ENCODE results near the gene ING5. TPM values are rescaled to one million over a fixed set of nuclear protein-coding genes. Genes with fewer than 3 reads are reported as not detected.

The ING5 gene
- total RNA-seq, 1 donor from 2014 or later = 16.2 TPM

DNA sequence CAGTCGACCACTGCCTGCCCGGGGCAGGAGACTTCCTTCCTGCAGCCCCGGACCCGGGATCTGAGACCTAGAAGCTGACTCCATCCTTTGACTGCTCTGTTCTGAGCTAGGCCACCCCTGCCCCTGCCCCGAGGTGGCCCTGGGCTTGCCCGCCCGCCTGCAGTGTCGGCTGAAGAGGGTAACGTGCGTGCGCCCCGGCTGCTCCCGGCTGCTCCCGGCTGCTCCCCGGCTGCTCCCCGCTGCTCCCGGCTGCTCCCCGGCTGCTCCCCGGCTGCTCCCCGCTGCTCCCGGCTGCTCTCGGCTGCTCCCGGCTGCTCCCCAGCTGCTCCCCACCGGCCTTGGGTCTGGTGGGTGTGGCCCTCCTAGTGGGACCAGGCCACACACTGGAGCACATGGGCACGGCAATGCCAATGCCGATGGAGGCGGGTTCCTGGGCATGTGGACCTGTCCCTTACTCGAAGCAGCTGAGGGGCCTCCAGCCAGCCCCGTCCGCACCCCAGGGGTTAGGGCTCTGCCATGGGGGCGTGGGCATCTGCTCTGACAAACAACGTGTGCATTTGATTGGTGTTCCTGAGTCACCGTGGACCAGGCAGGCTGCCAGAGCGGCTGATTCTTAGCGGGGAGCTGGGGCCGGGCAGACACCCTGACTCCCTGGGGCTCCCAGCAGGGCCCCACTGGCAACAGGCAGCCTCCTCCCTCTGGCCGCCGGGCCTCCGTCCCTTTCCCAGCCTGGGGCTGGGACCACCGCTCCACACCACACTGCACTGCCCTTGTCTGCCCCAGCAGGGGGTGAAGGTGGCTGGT is 72.8 kb downstream of the ING5 start:
- DNase-seq (ENCODE audit: extremely low read depth, low read depth, low spot score) = no peak

DNA sequence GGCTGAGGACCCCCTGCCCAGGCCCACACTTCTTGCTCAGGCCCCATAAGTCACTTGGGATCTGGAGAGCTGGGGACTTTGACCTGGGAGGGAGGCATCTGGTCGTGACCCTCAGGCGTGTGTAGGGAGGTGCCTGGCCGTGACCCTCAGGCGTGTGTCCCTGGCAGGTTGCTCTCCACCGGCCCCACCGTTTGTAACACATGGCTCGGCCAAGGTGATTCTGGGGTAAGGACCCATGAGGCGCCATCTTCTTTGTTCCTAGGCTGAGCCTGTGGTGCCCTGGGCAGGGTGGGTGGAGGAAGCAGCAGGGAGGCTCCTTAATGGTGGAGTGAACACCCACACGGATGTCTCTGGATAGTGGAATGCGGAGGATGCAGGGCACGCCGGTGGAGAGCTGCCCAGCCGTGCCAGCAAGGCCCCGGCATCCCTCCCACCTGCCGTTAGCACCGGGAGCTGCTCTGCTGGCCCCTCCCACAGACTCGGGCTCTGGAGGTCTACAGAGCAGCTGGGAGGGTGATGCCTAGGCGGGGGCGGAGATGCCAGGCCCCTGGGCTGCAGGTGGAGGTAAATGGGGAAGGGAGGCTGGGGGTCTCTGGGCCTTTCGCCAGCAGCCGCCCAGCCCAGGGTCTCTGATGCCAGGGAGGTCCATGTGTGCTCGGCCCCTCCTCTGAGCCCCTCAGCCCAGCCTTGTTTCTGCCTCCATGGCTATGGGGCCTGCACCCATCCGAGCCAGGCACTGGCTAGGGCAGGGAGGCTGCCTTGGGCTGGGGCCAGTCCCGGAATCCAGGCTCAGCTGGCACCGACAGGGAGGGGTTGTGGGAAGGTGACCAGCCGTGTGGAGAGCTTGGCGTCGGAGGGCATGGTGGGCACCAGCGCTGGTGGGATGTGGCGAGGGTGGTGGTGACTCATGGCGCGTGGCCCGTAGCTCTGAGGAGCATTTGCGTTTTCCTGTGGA is 73.7 kb downstream of the ING5 start:
- DNase-seq (ENCODE audit: extremely low read depth, low read depth, low spot score) = no peak

DNA sequence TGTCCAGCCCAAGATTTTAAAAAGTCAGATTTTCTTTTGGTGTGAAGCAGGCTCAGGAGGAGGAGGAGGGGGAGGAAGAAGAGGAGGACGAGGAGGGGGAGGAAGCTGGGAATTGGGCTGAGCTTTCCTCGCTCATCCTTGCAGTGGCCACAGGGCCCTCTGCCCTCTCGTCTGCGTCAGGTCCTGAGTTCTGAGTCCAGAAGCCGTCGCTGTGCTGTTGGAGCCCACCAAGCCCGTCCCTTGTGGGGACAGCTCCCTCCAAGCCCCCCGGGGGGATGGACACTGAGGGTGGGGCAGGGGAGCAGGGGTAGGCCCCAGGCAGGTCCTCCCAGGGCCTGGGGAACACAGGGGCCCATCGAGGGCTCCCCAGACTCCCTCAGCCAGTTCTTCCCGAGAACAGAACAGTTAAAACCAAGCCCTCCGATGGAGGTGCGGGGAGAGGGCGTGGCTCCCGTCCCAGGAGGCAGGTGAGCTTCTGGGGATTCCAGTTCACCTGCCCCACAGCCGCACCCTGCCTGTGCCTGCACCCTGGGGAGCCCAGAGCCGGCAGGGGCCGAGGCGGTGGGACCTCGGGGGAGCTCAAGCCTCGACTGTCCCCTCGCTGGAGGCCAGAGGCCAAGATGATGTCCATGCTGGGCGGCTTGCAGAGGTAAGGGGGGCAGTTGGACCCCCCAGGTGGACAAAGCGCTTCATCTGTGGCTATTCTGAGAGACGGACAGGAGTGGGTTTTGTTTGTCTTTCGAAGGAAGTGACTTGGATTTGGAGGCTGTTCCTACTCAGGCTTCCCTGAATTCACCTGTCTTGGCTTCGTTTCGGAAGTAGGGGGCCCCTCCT is 74.7 kb downstream of the ING5 start, which contains the start of gene GAL3ST2:
GAL3ST2 (plus strand) TSS at position 487 of the 834 bp plus-strand sequence; CDS start at position 621, 134 bp downstream.
- DNase-seq (ENCODE audit: extremely low read depth, low read depth, low spot score) = no peak

DNA sequence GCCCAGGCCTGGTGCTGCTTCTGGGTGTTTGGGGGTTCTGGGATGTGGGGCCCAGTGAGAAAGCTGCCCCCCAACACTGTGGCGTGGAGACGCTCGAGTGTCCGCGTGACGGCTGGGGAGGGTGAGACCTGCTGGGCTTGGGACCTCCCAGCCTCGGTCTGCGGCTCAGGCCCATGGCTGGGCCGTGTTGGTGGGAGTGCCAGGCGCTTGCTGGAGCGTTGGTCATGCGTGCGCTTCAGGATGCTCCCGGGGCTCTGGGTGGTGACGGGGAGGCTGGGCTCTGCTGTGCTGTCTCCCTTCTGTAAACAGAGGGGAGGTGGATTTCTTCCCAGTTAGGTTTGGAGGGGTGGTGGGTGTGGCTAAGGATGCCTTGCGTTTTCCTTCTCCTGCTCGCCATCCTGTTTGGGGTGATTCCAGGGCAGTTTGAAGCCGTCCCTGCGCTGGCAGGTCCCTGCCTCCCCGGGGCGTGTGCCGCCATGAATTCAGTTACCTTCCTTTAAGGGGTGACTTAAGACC is 75.4 kb downstream of the ING5 start:
- no peak for DNase-seq (ENCODE audit: extremely low read depth, low read depth, low spot score)

DNA sequence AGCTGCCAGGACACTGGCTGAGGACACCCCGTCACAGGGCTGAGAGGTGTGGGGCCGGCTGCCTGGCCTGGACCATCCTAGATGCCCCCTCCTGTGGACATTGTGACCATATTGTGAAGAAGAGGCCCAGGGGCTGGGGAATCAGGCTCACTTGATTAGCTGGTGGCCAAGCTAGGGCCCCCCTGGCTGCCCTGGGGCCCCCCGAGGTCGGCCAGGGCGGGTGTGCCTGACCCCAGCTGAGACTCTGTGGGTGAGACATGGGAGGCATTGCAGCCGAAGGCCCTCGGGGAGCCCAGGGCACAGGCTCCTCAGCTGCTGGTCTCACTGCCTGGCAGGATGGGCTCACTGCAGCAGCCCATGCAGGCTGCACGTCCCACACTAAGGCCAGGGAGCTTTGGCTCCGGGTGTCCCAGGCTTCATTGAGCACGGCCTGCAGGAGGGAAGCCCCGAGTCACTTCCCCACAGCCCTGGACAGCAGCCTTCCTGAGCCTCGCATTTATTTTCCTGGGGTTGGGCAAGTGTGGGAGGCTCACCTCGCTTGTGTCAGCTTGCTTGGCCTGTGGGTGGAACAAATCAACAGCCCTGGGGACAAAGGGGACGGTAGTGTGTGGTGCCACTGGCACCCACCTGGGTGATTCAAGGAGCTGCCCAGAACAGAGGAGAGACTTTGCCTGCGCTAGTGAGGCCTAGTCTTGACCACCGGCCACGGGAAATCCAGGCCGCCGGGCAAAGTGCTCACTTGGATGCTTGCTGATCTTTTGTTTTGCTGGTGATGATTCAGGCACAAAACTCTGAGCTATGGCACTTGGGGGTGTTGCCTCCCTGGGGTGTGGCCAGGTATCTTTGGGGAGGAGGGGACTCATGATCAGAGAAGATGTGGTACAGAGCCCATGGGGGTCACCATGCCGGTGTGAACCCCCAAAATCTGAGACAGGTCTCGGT is 76.1 kb downstream of the ING5 start:
- no peak for DNase-seq (ENCODE audit: extremely low read depth, low read depth, low spot score)

Other genes starting within 250 kb of the ING5 start
- gene STK25, start 193.5 kb upstream of the ING5 start, total RNA-seq = 285 and 334 TPM in 2 replicates
- gene BOK, start 143.3 kb upstream of the ING5 start, total RNA-seq = 99.5 and 117 TPM in 2 replicates
- gene THAP4, start 64.9 kb upstream of the ING5 start, total RNA-seq = 46.7 and 50.9 TPM in 2 replicates
- gene ATG4B, start 64.3 kb upstream of the ING5 start, total RNA-seq = 79.1 and 84.4 TPM in 2 replicates
- 26.3 and 33.4 TPM in 2 replicates for gene DTYMK, start 15.2 kb upstream of the ING5 start, total RNA-seq
- 8.8 and 11.2 TPM in 2 replicates for gene D2HGDH, start 32.6 kb downstream of the ING5 start, total RNA-seq
- gene GAL3ST2, start 74.8 kb downstream of the ING5 start, total RNA-seq = not detected in 2 replicates
- gene NEU4, start 107.2 kb downstream of the ING5 start, total RNA-seq = 0.29 TPM in 1 of 2 replicates, not detected in the other
- gene PDCD1, start 156.9 kb downstream of the ING5 start, total RNA-seq = not detected in 2 replicates
- not detected in 2 replicates for gene RTP5, start 167.7 kb downstream of the ING5 start, total RNA-seq

All from glomerular endothelial cell (primary cell).